Medulla oblongata (tissue), 1 donor: Measurements from ENCODE around the gene TNS3.

Experiments used
- DNase-seq: peaks from one replicate; pipeline ENCODE4 v3.0.0-alpha.2; 2015; ENCODE audit errors: extremely low spot score

Gene TNS3

GRCh38 chr7:47260270-47260669, 321.6 kb downstream of the TNS3 start:
- no peak for DNase-seq

- no peak for DNase-seq
Observed at GRCh38 chr7:47259682-47260081, 322.2 kb downstream of the TNS3 start.

- DNase-seq, result no peak
Observed at GRCh38 chr7:47258798-47259197, 323.1 kb downstream of the TNS3 start.

- DNase-seq, result no peak
Observed at GRCh38 chr7:47256016-47256415, 325.9 kb downstream of the TNS3 start.

- DNase-seq, result no peak
Observed at GRCh38 chr7:47255441-47255840, 326.5 kb downstream of the TNS3 start.

- DNase-seq, result no peak
Observed at GRCh38 chr7:47255007-47255406, 326.9 kb downstream of the TNS3 start.

GRCh38 chr7:47254081-47254977, 327.6 kb downstream of the TNS3 start:
- DNase-seq, result peak; percentile 66

- DNase-seq, result peak; percentile 40
Observed at GRCh38 chr7:47253650-47254080, 328.2 kb downstream of the TNS3 start.

GRCh38 chr7:47252675-47253074, 329.2 kb downstream of the TNS3 start:
- DNase-seq, result no peak

- DNase-seq, result no peak
Observed at GRCh38 chr7:47249361-47249760, 332.6 kb downstream of the TNS3 start.

GRCh38 chr7:47248797-47249196, 333.1 kb downstream of the TNS3 start:
- DNase-seq, result no peak

GRCh38 chr7:47247132-47247531, 334.8 kb downstream of the TNS3 start:
- no peak for DNase-seq

- no peak for DNase-seq
Observed at GRCh38 chr7:47244692-47245091, 337.2 kb downstream of the TNS3 start.

- DNase-seq, result no peak
Observed at GRCh38 chr7:47241112-47242065, 340.5 kb downstream of the TNS3 start.

- peak; percentile 15 for DNase-seq
Observed at GRCh38 chr7:47239931-47240421, 341.9 kb downstream of the TNS3 start.

GRCh38 chr7:47239034-47239433, 342.9 kb downstream of the TNS3 start:
- DNase-seq, result no peak

GRCh38 chr7:47236480-47237129, 345.3 kb downstream of the TNS3 start:
- no peak for DNase-seq

GRCh38 chr7:47233996-47234395, 347.9 kb downstream of the TNS3 start:
- no peak for DNase-seq

GRCh38 chr7:47232751-47233412, 349.0 kb downstream of the TNS3 start:
- DNase-seq, result no peak

- DNase-seq, result no peak
Observed at GRCh38 chr7:47231627-47232026, 350.3 kb downstream of the TNS3 start.

- no peak for DNase-seq
Observed at GRCh38 chr7:47231032-47231431, 350.9 kb downstream of the TNS3 start.
